Fibroblast of villous mesenchyme (primary cell): Measurements from ENCODE around the gene CCT4. TPM values are rescaled to one million over a fixed set of nuclear protein-coding genes. Genes with fewer than 3 reads are reported as not detected.
"Not testable (repeated sequence)": the region's sequence is repeated elsewhere in the genome, so short reads cannot be mapped to it uniquely, and the experiment has no call there.

Source experiments
- DNase-seq: peaks from one replicate; pipeline ENCODE4 v3.0.0-alpha.2; 2010; ENCODE audit warnings: low read depth
- H3K4me3 ChIP-seq: 2 replicates; pipeline ENCODE4 v1.5.1; 2011; ENCODE audit warnings: low read depth, mild to moderate bottlenecking, low read length
- CTCF ChIP-seq: IDR thresholded peaks from 2 replicates; pipeline ENCODE4 v1.5.1; 2012; ENCODE audit warnings: low read depth, mild to moderate bottlenecking, low read length; ENCODE audit not compliant: insufficient read depth
- total RNA-seq: library from RNA; depleted of rRNA; stranded (reverse); fragments of >200 nt; gene quantifications from 2 replicates; pipeline ENCODE4 v1.2.3, GENCODE V29; 2012

CCT4 gene
- total RNA-seq, 1 donor = 147 TPM

- no peak overlapping the region for H3K4me3 ChIP-seq
- no peak for DNase-seq
- no peak for TF ChIP-seq CTCF
These were observed 36.6 kb upstream of the CCT4 start for GRCh38 chr2:61924895-61925663.

- no peak for TF ChIP-seq CTCF
- DNase-seq = no peak
These were observed 34.3 kb upstream of the CCT4 start for GRCh38 chr2:61922714-61923113.

GRCh38 chr2:61920548-61920947 is 32.1 kb upstream of the CCT4 start:
- H3K4me3 ChIP-seq = no peak overlapping the region
- no peak for DNase-seq
- TF ChIP-seq CTCF = no peak

More at GRCh38 chr2:61922714-61923113, 34.3 kb upstream of the CCT4 start:
- no peak overlapping the region for H3K4me3 ChIP-seq

- H3K4me3 ChIP-seq, DNase-seq: not testable (repeated sequence)
These were observed 26.3 kb upstream of the CCT4 start for GRCh38 chr2:61914794-61915193.

- DNase-seq = no peak
- TF ChIP-seq CTCF = peak; percentile 25
- H3K4me3 ChIP-seq = no peak overlapping the region
These were observed 23.1 kb upstream of the CCT4 start for GRCh38 chr2:61911510-61911909.

- peak; percentile 34 for TF ChIP-seq CTCF
- H3K4me3 ChIP-seq = no peak overlapping the region
- DNase-seq = peak; percentile 13
These were observed 22.1 kb upstream of the CCT4 start for GRCh38 chr2:61910603-61911002.

GRCh38 chr2:61909116-61909515 is 20.7 kb upstream of the CCT4 start:
- DNase-seq = no peak
- TF ChIP-seq CTCF = no peak
- H3K4me3 ChIP-seq = no peak overlapping the region
